A673 (cell line): ENCODE measurements around the gene ATRIP. TPM values are rescaled to one million over a fixed set of nuclear protein-coding genes. Genes with fewer than 3 reads are reported as not detected.

Experiments
- BruUV-seq: library from RNA; stranded (reverse); fragments of 400-500 nt; replicated peaks from 2 replicates; lab custom pipeline; 2021; lab: Mats Ljungman, UMichigan
- CTCF ChIA-PET: fragments of 300-600 bp; sonication (Branson Sonifier 250); formaldehyde crosslinking; loops from one replicate; lab custom pipeline; 2022; ENCODE audit warnings: antibody characterized with exemption; lab: Charles Lee
- POLR2A ChIA-PET: fragments of 300-600 bp; sonication (Branson Sonifier 250); formaldehyde crosslinking; loops from one replicate; lab custom pipeline; 2022; ENCODE audit warnings: antibody characterized with exemption; ENCODE audit not compliant: low non-redundant PET; lab: Charles Lee
- DNase-seq: peaks from one replicate; pipeline ENCODE4 v3.0.0-alpha.2; 2015; ENCODE audit warnings: low spot score
- H3K27ac ChIP-seq: fragments of 200-600 bp; sonication (generic); 2 replicates; pipeline ENCODE4 v1.5.1; 2016; ENCODE audit warnings: mixed run types, low read depth, mild to moderate bottlenecking, mixed read lengths, antibody characterized with exemption, low read length; ENCODE audit not compliant: poor library complexity, severe bottlenecking
- H3K27me3 ChIP-seq: fragments of 200-600 bp; sonication (generic); replicated peaks from 2 replicates; pipeline ENCODE4 v1.6.1; 2017; ENCODE audit warnings: mixed run types, low read depth, mild to moderate bottlenecking, mixed read lengths, antibody characterized with exemption, low read length; ENCODE audit not compliant: insufficient read depth, poor library complexity
- H3K36me3 ChIP-seq: fragments of 200-600 bp; sonication (generic); 2 replicates; pipeline ENCODE4 v1.6.1; 2016; ENCODE audit warnings: mixed run types, mild to moderate bottlenecking, mixed read lengths, antibody characterized with exemption, low read length; ENCODE audit not compliant: insufficient read depth, poor library complexity, severe bottlenecking
- H3K4me1 ChIP-seq: fragments of 200-600 bp; sonication (generic); 2 replicates; pipeline ENCODE4 v1.6.1; 2017; ENCODE audit warnings: mixed run types, mild to moderate bottlenecking, mixed read lengths, antibody characterized with exemption, low read length; ENCODE audit not compliant: insufficient read depth, poor library complexity, severe bottlenecking
- H3K4me3 ChIP-seq: fragments of 200-600 bp; sonication (generic); 2 replicates; pipeline ENCODE4 v1.5.1; 2016; ENCODE audit warnings: low read depth, mixed run types, mild to moderate bottlenecking, mixed read lengths, low read length; ENCODE audit not compliant: poor library complexity, severe bottlenecking
- H3K9me3 ChIP-seq: fragments of 200-600 bp; sonication (generic); 2 replicates; pipeline ENCODE4 v1.6.1; 2016; ENCODE audit warnings: mixed run types, low read depth, mild to moderate bottlenecking, mixed read lengths, antibody characterized with exemption, low read length; ENCODE audit not compliant: poor library complexity, severe bottlenecking
- EZH2 ChIP-seq: fragments of 200-600 bp; sonication (generic); IDR thresholded peaks from 2 replicates; pipeline ENCODE4 v1.6.1; 2017; ENCODE audit warnings: borderline replicate concordance, low read depth, mild to moderate bottlenecking, mixed read lengths, antibody characterized with exemption, low read length; ENCODE audit not compliant: poor library complexity, severe bottlenecking
- intact Hi-C: fragments of 100-400 bp; cut with micrococcal nuclease; formaldehyde crosslinking; loops from one replicate; pipeline ENCODE4 v1.10.0; 2022; ENCODE audit not compliant: unreplicated experiment
- total RNA-seq: library from RNA; stranded (reverse); gene quantifications from 2 replicates; pipeline ENCODE4 v1.2.3, GENCODE V29; 2021
- TF ChIP-seq, protein P1 (sequence below): fragments of 300-800, 200-600 bp; sonication (generic); conservative IDR thresholded peaks from 2 replicates; pipeline ENCODE4 v1.5.1; 2017; ENCODE audit warnings: low read depth, mild to moderate bottlenecking, antibody characterized with exemption, low read length, moderate library complexity, mixed read lengths

The ATRIP gene
- total RNA-seq, 1 experiment from 2014 or later, result 9.7 TPM

DNA sequence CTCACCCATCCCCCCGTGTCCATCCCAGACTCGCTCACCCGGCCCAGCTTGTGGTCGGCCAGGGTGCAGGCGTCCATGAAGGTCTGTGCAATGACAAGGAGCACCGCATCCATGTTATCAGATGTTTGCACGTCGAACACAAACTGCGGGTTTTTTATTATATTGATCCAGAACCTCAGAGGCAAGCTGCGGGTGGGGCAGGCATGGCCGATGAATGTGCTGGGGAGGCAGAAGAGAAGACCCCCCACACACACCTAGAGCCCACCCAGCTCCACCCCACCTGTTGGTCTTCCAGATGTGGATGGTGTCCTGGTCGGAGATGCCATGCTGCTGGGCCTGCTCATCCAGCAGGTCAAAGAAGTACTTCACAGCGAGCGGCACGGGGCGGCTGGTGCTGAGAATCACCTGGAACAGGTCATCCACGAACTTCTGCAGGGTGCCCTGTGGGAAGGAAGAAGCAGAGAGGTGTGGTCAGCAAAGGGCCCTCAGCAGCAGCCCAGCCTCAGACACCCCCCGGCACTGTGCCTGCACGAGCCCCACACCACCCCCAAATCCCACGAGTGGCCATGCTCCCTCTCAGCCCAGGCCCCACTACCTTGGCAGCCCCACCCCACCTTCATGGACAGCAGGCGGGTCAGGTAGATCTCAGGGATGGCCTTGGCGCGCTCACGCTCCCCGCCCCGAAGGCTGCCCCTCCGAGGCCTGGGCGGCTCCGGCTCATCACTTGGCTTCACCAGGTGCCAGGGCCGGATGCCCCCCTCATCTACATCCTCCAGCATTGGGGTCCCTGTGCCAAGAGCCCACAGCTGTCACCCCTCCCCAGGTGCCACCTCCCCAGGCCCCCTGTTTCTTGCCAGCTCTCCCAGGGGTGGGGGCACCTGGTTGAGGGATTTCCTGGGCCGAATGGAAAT is 37.0 kb upstream of the ATRIP start:
- H3K9me3 ChIP-seq, result no peaks in the 10 kb centered on the region
- no peaks in the 10 kb centered on the region for H3K36me3 ChIP-seq
- intact Hi-C loops, result no loop called here
- H3K4me3 ChIP-seq, result no peak overlapping the region
- BruUV-seq, result no TSS peak
- H3K27ac ChIP-seq, result no peak overlapping the region
- CTCF ChIA-PET, result no interaction called here
- no peak for TF ChIP-seq EZH2
- TF ChIP-seq, protein P1, sequence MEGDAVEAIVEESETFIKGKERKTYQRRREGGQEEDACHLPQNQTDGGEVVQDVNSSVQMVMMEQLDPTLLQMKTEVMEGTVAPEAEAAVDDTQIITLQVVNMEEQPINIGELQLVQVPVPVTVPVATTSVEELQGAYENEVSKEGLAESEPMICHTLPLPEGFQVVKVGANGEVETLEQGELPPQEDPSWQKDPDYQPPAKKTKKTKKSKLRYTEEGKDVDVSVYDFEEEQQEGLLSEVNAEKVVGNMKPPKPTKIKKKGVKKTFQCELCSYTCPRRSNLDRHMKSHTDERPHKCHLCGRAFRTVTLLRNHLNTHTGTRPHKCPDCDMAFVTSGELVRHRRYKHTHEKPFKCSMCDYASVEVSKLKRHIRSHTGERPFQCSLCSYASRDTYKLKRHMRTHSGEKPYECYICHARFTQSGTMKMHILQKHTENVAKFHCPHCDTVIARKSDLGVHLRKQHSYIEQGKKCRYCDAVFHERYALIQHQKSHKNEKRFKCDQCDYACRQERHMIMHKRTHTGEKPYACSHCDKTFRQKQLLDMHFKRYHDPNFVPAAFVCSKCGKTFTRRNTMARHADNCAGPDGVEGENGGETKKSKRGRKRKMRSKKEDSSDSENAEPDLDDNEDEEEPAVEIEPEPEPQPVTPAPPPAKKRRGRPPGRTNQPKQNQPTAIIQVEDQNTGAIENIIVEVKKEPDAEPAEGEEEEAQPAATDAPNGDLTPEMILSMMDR, result no peak
- DNase-seq, result no peak
- no peaks in the 10 kb centered on the region for H3K4me1 ChIP-seq
- no peaks in the 10 kb centered on the region for H3K27me3 ChIP-seq
- POLR2A ChIA-PET, result no interaction called here

DNA sequence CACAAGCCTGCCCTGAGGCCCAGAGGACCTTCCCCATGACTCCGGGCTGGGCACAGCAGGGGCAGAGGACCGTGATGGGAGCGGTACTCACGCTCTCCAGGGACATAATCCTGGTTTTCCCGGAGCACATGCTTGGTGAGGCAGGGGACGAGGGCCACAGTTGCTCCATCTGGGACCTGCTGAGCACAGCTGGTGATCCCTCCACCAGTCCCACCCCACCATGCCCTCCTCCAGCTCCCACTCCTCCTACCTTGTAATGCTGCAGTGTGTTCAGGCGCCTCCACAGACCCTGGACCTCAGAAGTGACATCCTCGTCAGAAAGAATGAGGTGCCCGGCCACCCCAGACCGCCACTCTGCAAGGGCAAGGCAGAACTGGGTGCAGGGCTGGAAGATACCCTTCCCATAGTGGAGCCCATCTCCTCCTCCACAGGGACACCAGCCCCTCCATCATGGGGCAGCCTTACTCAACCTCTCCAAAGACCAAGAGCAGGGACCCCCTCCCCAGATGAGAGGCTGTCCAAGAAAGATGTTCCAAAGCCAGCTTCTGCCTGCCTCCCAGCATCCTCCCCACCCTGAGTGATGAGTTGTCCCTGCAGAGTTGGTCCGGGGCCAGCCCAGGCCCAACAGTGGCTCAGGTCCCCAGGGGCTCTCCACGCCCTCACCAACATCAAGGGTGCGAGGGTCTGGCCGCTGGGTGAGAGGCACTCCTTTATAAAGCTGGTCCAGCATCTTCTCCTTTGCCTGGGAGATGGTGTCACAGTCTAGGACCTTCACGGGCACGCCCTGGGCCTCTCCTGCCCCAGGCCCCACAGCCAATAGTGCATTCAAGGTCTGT is 36.1 kb upstream of the ATRIP start:
- no peaks in the 10 kb centered on the region for H3K4me1 ChIP-seq
- TF ChIP-seq EZH2, result no peak
- TF ChIP-seq, protein P1, result no peak
- no peak for DNase-seq
- no peaks in the 10 kb centered on the region for H3K36me3 ChIP-seq
- no TSS peak for BruUV-seq
- H3K4me3 ChIP-seq, result no peak overlapping the region
- ChIA-PET CTCF (no interaction called here), POLR2A (no interaction called here)
- no peaks in the 10 kb centered on the region for H3K9me3 ChIP-seq
- no peaks in the 10 kb centered on the region for H3K27me3 ChIP-seq
- no peak overlapping the region for H3K27ac ChIP-seq
- intact Hi-C loops, result no loop called here

DNA sequence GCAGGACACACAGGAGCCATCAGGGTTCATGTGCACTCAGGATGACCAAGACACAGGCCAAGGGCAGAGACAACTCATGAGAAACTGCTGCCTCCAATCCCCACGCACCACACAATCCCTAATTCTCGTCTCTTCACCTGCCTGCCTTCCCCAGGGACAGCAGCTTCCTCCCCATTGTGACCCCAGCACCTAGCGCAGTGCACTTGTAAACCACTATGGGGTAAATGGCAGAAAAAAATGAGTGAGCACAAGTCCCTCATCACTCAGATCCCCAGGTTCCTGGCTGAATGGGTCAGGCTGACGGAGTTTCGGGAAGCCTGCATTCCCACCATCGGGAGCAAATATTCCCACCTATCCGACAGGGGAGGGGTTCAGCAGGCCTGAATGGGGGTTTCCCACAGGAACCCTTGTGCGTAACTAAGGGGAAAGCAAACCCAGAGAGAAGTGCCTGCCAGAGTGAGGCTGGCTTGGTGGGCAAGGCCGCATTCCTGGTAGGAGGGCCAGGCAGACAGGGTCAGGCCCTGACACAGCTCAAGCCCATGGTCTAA is 35.4 kb upstream of the ATRIP start:
- no peak for DNase-seq
- Histone ChIP-seq H3K36me3 (no peaks in the 10 kb centered on the region), H3K4me3 (no peak overlapping the region), H3K9me3 (no peaks in the 10 kb centered on the region), H3K4me1 (no peaks in the 10 kb centered on the region), H3K27ac (no peak overlapping the region), H3K27me3 (no peaks in the 10 kb centered on the region)
- BruUV-seq, result no TSS peak
- ChIA-PET CTCF (no interaction called here), POLR2A (no interaction called here)
- TF ChIP-seq, protein P1, result no peak
- TF ChIP-seq EZH2, result no peak
- intact Hi-C loops, result no loop called here
